Right ventricle myocardium inferior (tissue), 1 donor: ENCODE measurements around the gene SRPRB. TPM values are rescaled to one million over a fixed set of nuclear protein-coding genes. Genes with fewer than 3 reads are reported as not detected.

Experiments
- ATAC-seq: fragments of 200-7000 bp; cut with Tn5 transposase; one replicate; pipeline ENCODE4 v1.9.1; 2020; ENCODE audit warnings: mild to moderate bottlenecking, moderate library complexity
- DNase-seq: peaks from one replicate; pipeline ENCODE4 v3.0.0; 2021; ENCODE audit errors: missing footprints
- intact Hi-C: fragments of 100-400 bp; cut with DNase I; formaldehyde crosslinking; loops from one replicate; pipeline ENCODE4 v1.11.0; 2022
- long read RNA-seq: library from polyadenylated mRNA; unstranded; transcript quantifications from one replicate; pipeline ENCODE4 v2.0.0, GENCODE V29; 2021
- total RNA-seq: library from RNA; stranded (reverse); fragmentation: NEBNext Ultra II Directional; extraction: Animal tissue kit (Norgen Biotek cat#: 25700); gene quantifications from one replicate; pipeline ENCODE4 v1.2.1, GENCODE V29; 2021
- donor health status: DM: no; HTN: yes; CAD: no; lungs with severe emphysema.

SRPRB gene
- 27.2 TPM for total RNA-seq
- long read RNA-seq, partial matches to known transcripts: 20 of 21 reads
- long read RNA-seq, other reads (novel, unspliced or antisense): 1 of 21 reads

DNA sequence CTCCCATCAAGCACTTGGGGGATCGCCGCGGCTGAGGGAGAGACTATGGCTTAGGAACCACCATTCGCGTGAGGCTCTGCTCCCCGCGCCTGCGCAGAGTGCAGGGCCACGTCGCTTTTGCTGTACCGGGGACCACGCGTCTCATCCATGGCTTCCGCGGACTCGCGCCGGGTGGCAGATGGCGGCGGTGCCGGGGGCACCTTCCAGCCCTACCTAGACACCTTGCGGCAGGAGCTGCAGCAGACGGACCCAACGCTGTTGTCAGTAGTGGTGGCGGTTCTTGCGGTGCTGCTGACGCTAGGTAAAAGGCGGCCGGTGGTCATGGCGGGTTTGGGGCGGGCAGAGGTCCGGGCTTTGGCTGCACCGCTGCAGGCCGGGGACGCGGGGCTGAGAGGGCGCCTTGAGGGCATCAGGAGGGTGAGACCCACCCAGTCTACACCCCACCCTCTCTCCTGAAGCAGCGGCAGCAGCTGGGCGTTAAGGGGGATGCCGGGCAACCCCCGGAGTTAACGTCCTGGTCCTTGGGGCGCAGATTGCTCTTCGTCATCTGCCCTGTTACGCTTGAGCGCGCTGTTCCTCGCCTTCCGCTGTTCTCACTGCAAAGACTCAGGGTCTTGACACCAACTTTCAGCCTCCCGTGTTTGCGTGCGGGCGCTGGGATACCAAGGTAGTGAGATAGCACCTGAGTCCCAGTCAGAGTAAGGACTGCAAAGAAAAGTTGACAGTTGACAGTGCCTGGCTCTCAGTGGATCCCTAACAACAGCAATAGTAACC, at the start of gene SRPRB:
Gene SRPRB, plus strand, starts transcription at position 114 of the 774 bp plus-strand sequence. Its CDS starts 34 bp downstream, at position 148.
- intact Hi-C loops: loop anchor here (5.0 to 10.0 kb wide), 2 partner anchors 144 to 1081 kb away; partner anchors contain the start of genes NPHP3 and TOPBP1
- DNase-seq (peak; percentile 97), ATAC-seq (peak; percentile 100)

GRCh38 chr3:133756716-133757694, 48.6 kb upstream of the SRPRB start:
- no peak for ATAC-seq
- intact Hi-C loops: no loop called here
- no peak for DNase-seq

GRCh38 chr3:133757701-133758567, 47.7 kb upstream of the SRPRB start:
- DNase-seq: no peak
- no peak for ATAC-seq
- intact Hi-C loops: no loop called here

GRCh38 chr3:133758568-133758928, 47.1 kb upstream of the SRPRB start:
- DNase-seq: no peak
- no peak for ATAC-seq
- intact Hi-C loops: no loop called here

GRCh38 chr3:133758964-133759739, 46.5 kb upstream of the SRPRB start:
- intact Hi-C loops: no loop called here
- no peak for ATAC-seq
- DNase-seq: no peak

- no peak for DNase-seq
- no peak for ATAC-seq
- intact Hi-C loops: no loop called here
Measured at GRCh38 chr3:133759740-133760305, 45.8 kb upstream of the SRPRB start.

GRCh38 chr3:133760916-133761315, 44.7 kb upstream of the SRPRB start:
- intact Hi-C loops: no loop called here
- DNase-seq: no peak
- ATAC-seq: no peak

GRCh38 chr3:133761605-133762484, 43.8 kb upstream of the SRPRB start:
- DNase-seq (no peak), ATAC-seq (no peak)
- intact Hi-C loops: no loop called here

GRCh38 chr3:133762539-133762938, 43.1 kb upstream of the SRPRB start:
- intact Hi-C loops: no loop called here
- ATAC-seq (no peak), DNase-seq (no peak)

DNA sequence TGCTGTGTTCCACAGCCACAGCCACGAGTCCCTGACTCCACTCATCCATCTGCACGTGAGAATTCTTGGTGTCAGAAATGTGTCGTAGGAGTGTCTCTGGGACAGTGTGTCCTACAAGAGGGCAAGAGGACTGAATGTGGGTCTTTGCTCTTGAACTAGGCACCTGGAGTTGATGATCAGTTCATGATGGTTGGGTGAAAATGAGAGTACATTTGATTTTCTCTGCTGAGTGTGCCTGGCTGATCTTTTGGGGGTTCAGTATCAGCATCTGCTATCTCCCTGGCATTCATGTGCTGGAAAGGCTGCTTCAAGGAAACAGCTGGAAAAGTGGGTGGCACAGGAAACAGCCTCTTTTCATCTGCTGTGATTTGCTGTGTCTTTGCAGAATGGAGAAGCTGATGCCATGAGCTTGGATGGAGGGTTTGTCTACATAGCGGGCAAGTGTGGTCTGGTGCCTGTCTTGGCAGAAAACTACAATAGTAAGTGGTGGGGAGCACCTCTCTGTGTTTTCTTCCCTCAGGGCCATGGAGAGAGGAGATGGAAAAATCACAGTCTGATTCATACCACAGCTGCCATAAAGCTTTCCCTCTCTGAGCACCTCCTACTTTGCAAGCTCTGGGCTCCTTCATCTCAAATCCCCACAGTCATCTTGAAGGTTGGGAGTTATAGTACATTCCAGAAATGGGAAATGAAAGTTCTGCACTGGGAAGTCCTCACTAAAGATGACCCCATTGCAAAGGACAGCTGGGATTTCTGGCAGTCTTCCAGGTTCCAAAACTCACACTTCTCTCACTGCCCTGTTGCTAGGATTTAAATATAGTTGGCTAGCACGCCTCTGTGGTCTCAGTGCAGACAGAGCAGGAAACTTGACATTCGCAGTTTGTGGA, 41.6 kb upstream of the SRPRB start:
- intact Hi-C loops: no loop called here
- DNase-seq: no peak
- ATAC-seq: peak; percentile 86

DNA sequence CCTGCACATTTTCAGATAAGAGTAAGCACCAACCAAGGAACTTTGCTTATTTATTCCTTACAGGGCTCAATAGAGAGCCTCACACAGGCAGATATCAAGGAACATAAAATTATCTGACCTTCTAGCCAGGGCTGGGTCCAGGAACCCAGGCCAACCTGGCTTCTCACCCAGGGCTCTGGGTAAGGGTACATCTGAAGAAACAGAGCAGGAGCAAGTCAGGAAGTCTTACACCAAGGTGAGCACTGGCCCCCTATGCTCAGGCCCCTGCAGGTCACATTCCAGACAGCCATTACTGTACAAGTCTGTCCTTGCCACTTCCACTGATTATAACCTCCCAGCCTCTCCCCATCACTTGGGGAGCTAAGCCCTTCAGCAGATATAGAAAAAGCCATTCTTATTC, 40.4 kb upstream of the SRPRB start:
- ATAC-seq: no peak
- no peak for DNase-seq
- intact Hi-C loops: no loop called here

- DNase-seq (no peak), ATAC-seq (no peak)
- intact Hi-C loops: no loop called here
Measured at GRCh38 chr3:133767607-133768006, 38.0 kb upstream of the SRPRB start.

- intact Hi-C loops: no loop called here
- no peak for DNase-seq
- ATAC-seq: no peak
Measured at GRCh38 chr3:133769536-133769935, 36.1 kb upstream of the SRPRB start.

DNA sequence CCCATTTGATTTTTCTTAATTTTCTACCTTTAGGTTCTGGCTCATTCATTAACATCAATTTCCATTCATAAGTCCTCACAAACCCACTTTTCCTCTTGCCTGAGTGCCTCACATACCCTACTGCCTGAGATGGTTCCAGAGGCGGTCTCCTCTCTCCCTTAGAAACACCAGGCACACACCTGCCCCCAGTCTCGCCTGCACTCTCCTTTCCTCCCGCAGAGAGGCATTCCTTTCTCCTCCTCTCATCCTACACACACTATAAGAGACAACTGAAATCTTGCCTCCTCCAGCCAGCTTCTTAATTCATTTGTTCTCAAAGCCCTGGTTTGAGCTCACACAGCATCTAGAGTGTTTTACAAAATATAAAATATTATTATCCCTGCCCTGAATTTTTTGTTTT, 31.9 kb upstream of the SRPRB start:
- intact Hi-C loops: no loop called here
- no peak for ATAC-seq
- no peak for DNase-seq

DNA sequence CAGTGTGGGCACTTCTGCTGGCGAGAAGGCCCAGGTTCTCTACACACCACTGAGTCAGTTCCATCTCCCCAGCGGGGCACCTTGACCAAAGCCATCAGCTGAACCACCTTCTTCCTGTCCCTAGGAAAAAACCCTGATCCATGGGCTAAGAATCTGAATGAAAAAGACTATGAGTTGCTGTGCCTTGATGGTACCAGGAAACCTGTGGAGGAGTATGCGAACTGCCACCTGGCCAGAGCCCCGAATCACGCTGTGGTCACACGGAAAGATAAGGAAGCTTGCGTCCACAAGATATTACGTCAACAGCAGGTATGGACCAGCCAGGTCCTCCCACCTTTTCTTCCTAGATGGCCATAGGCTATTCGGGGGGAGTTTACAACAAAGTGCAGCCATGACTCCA, 30.3 kb upstream of the SRPRB start:
- DNase-seq (no peak), ATAC-seq (no peak)
- intact Hi-C loops: no loop called here

GRCh38 chr3:133775835-133776234, 29.8 kb upstream of the SRPRB start:
- intact Hi-C loops: no loop called here
- DNase-seq (no peak), ATAC-seq (no peak)
